ENCODE measurements around the gene RNF7. TPM values are rescaled to one million over a fixed set of nuclear protein-coding genes. Genes with fewer than 3 reads are reported as not detected.
A peak's percentile ranks its signal among the peaks of the same experiment; 100 is the strongest.
"Not testable (repeated sequence)": the region's sequence is repeated elsewhere in the genome, so short reads cannot be mapped to it uniquely, and the experiment has no call there.

Gene RNF7
- total RNA-seq: 38.4 and 56.9 TPM in 2 replicates

DNA sequence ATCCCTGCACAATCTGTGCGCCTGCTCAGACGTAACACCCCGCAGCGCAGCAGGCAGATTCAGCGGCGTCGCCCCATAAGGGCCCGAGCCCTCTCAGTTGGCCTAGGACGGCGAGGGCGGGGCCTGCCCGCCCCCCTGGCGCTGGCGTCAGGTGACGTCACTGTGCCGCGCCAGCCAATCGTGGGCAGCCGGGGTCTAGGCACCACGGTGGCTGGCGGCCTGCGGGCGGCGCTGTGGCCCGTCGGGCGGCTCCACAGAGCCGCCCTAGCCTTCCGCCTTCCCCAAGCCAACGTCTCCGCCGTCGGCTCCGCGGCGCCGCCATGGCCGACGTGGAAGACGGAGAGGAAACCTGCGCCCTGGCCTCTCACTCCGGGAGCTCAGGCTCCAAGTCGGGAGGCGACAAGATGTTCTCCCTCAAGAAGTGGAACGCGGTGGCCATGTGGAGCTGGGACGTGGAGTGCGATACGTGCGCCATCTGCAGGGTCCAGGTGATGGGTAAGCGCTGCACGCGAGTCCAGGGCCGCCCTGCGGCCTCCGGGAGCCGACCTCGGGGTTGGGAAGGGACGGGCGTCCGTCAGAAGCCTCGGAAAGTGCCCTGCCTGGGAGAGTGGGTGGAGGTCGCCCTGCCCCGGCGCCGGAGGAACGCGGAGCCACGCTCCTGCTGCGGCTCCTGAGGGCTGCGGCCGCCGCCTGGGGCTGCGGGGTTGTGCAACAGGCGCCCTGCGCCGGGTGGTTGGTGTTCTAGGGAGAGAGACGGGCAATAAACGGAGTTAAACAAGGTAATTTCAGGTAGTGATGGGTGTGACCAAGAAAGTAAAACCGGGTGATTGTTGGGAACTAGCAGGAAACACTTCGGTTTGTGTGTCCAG lies at the start of gene RNF7:
Gene RNF7, plus strand, starts transcription at position 277 of the 869 bp plus-strand sequence. Its CDS starts 44 bp downstream, at position 321.
- TF ChIP-seq, protein P1, sequence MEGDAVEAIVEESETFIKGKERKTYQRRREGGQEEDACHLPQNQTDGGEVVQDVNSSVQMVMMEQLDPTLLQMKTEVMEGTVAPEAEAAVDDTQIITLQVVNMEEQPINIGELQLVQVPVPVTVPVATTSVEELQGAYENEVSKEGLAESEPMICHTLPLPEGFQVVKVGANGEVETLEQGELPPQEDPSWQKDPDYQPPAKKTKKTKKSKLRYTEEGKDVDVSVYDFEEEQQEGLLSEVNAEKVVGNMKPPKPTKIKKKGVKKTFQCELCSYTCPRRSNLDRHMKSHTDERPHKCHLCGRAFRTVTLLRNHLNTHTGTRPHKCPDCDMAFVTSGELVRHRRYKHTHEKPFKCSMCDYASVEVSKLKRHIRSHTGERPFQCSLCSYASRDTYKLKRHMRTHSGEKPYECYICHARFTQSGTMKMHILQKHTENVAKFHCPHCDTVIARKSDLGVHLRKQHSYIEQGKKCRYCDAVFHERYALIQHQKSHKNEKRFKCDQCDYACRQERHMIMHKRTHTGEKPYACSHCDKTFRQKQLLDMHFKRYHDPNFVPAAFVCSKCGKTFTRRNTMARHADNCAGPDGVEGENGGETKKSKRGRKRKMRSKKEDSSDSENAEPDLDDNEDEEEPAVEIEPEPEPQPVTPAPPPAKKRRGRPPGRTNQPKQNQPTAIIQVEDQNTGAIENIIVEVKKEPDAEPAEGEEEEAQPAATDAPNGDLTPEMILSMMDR (IDR thresholded peaks at IDR 0.05; ENCODE audit: insufficient read depth, low read length, severe bottlenecking): peak; percentile 95
- Histone ChIP-seq H3K4me3 (ENCODE audit: low read depth, low read length) (peak within 1 kb of the TSS; percentile 70), H3K27me3 (ENCODE audit: control insufficient read depth, insufficient read depth, low read length) (no peaks in the 10 kb centered on the region), H3K36me3 (ENCODE audit: control insufficient read depth, insufficient read depth, low read length) (peaks cover 5% of the 10 kb centered on the region)
- peak; percentile 84 for DNase-seq (ENCODE audit: low read depth)
- FAIRE-seq: no peak

DNA sequence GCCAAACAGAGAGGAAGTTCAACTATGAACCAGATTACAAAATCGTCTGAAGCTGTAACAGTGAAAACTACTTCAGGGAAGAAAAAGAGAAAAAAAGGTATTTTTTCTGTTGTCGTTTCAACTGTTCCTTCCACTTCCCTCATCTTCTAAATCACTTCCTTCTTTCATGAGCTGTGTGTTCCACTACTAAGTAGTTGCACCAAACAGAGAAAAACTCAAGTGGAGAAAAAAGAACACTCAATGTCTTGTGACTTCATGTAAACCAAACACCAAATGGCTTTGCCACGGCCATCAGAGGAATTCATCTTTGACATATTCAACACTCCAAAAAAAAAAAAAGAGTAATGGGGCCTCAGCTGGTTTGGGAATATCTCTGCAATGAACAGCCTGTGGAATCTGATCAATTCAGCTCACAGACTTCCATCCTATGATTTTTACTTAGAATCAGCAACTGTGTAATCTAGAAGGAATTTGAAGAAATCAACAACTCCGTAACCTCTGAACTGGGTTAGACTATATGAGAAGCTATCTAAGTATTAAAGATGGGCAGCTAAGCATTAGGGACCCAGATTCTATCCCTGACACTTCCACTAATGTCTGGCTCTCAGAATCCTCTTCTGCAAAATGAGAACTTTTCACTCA lies 47.5 kb upstream of the RNF7 start:
- TF ChIP-seq, protein P1 (IDR thresholded peaks at IDR 0.05; ENCODE audit: insufficient read depth, low read length, severe bottlenecking): no peak
- Histone ChIP-seq H3K36me3 (ENCODE audit: control insufficient read depth, insufficient read depth, low read length) (no peaks in the 10 kb centered on the region), H3K4me3 (ENCODE audit: low read depth, low read length) (no peak overlapping the region), H3K27me3 (ENCODE audit: control insufficient read depth, insufficient read depth, low read length) (no peaks in the 10 kb centered on the region)
- FAIRE-seq (no peak), DNase-seq (ENCODE audit: low read depth) (no peak)

DNA sequence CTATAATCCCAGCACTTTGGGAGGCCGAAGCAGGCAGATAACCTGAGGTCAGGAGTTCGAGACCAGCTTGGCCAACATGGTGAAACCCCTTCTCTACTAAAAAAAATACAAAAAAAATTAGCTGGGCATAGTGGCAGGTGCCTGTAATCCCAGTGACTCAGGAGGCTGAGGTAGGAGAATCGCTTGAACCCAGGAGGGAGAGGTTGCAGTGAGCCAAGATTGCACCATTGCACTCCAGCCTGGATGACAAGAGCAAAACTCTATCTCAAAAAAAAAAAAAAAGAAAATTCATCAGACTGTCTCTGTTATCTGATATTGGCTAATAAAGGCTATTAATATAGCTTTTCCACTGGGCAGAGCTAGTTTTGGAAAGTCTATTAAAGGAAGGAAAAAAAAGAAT lies 46.6 kb upstream of the RNF7 start:
- H3K4me3 ChIP-seq (ENCODE audit: low read depth, low read length); DNase-seq (ENCODE audit: low read depth); FAIRE-seq; H3K36me3 ChIP-seq (ENCODE audit: control insufficient read depth, insufficient read depth, low read length); H3K27me3 ChIP-seq (ENCODE audit: control insufficient read depth, insufficient read depth, low read length): not testable (repeated sequence)

DNA sequence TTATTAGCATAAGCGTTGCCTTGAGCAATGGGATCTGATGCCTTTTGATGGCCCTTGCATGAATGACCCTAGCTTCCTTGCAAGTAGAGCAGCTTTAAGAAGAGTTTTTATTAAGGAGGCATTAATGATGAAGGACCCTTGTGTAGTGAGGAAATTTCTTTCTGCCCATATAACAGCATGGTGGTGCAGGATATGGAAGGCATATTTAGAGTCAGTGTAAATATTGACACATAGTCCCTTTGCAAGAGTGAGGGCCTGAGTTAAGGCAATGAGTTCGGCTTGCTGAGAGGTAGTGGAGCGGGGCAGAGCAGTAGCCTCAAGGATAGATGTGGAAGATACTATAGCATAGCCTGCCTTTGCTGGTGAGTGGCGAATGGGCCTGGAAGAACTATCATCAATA lies 45.1 kb upstream of the RNF7 start:
- not testable (repeated sequence) for H3K27me3 ChIP-seq (ENCODE audit: control insufficient read depth, insufficient read depth, low read length); H3K4me3 ChIP-seq (ENCODE audit: low read depth, low read length); FAIRE-seq; DNase-seq (ENCODE audit: low read depth); H3K36me3 ChIP-seq (ENCODE audit: control insufficient read depth, insufficient read depth, low read length)

DNA sequence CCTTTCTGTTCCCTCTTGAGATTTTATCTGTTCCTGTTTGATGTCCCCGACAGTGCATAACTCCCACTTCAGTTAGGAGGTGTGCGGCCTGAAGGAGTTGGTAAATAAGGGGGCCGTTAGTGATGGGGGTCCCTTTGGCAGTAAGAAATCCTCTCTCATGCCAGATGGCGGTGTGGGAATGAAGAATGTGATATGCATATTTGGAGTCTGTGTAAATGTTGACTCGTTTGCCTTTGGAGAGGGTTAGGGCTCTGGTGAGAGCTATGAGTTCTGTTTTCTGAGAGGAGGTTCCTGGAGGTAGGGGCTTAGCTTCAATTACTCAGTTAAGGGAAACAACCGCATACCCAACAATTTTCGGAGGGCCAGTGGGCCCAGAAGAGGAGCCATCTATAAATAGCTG lies 38.8 kb upstream of the RNF7 start:
- DNase-seq (ENCODE audit: low read depth) (no peak), FAIRE-seq (no peak)
- H3K4me3 ChIP-seq (ENCODE audit: low read depth, low read length): no peak overlapping the region
- no peaks in the 10 kb centered on the region for H3K36me3 ChIP-seq (ENCODE audit: control insufficient read depth, insufficient read depth, low read length)
- TF ChIP-seq, protein P1 (IDR thresholded peaks at IDR 0.05; ENCODE audit: insufficient read depth, low read length, severe bottlenecking): no peak
- peaks cover 13% of the 10 kb centered on the region for H3K27me3 ChIP-seq (ENCODE audit: control insufficient read depth, insufficient read depth, low read length)

DNA sequence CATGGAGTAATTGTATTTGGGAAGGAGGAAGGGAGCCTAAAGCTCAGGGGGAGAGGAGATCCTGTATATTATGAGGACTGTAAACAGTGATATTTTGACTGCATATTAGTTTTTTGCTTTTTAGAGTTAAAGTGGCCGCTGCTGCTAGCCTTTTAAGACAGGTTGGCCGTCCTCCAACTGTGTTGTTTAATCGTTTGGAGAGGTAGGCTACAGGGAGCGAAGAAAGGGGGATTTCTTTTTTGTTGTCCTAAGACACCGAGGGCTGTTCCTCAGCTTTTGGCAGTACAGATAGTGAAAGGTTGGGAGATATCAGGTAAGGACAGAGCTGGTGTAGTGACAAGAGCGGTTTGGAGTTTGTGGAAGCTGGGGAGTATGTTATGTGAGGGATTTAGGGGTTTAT lies 38.2 kb upstream of the RNF7 start:
- H3K4me3 ChIP-seq (ENCODE audit: low read depth, low read length): no peak overlapping the region
- no peak for FAIRE-seq
- peaks cover 13% of the 10 kb centered on the region for H3K27me3 ChIP-seq (ENCODE audit: control insufficient read depth, insufficient read depth, low read length)
- no peaks in the 10 kb centered on the region for H3K36me3 ChIP-seq (ENCODE audit: control insufficient read depth, insufficient read depth, low read length)
- DNase-seq (ENCODE audit: low read depth): no peak
- TF ChIP-seq, protein P1 (IDR thresholded peaks at IDR 0.05; ENCODE audit: insufficient read depth, low read length, severe bottlenecking): no peak

DNA sequence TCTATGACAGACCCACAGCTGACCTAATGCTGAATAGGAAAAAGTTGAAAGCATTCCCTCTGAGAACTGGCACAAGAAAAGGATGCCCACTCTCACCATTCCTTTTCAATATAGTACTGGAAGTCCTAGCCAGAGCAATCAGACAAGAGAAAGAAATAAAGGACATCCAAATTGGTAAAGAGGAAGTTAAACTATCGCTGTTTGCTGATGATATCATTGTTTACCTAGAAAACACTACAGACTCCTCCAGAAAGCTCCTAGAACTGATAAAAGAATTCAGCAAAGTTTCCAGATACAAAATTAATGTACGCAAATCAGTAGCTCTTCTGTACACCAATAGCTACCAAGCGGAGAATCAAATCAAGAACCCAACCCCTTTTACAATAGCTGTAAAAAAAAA lies 34.7 kb upstream of the RNF7 start:
- not testable (repeated sequence) for H3K4me3 ChIP-seq (ENCODE audit: low read depth, low read length); H3K36me3 ChIP-seq (ENCODE audit: control insufficient read depth, insufficient read depth, low read length); FAIRE-seq; DNase-seq (ENCODE audit: low read depth)
- peaks cover 12% of the 10 kb centered on the region for H3K27me3 ChIP-seq (ENCODE audit: control insufficient read depth, insufficient read depth, low read length)
